HG02588 (cell line): ENCODE data around the gene FGD5.

Experiments
- ATAC-seq: cut with Tn5 transposase; IDR thresholded peaks from one replicate; pipeline ENCODE4 v1.9.1; 2021; ENCODE audit warnings: mild to moderate bottlenecking, moderate library complexity; ENCODE audit not compliant: unreplicated experiment

Gene FGD5

GRCh38 chr3:14823910-14824629, 5.3 kb downstream of the FGD5 start:
- no peak for ATAC-seq

DNA sequence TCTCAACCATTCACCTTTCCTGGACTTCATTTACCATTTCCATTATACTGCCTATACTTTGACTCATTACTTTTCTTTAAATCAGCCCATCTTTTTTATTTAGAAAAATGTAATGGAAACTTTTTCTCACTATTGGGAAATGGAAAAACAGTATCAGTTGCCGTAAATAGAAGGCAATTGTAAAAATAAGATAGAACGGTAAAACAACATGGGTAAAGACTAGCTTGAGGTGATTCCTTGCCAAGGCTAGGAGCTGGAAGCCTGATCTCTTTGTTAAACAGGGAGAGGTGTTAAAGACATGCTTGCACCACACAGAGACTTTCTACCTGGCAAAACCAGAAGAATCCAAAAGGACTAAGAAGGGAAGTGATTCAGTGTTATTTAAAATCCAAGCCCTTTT, 5.9 kb downstream of the FGD5 start:
- no peak for ATAC-seq

DNA sequence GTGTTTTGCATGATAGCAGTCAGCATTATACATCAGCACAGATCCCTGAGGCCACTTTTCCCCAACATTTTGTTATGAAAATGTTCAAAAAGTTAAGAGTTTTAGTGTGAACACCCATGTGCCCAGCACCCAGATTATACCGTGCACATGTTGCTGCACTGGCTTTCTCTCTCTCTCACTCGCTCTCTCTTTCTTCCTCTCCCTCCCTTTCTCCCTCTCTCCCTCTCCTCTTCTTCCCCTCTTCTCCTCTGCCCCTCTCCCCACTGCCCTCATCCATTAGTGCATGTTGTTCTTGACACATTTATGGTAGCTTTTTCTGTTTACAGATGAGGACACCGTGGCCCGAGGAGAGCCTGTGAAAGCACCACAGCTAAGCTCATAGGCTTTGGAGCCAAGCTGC, 7.3 kb downstream of the FGD5 start:
- ATAC-seq: no peak

DNA sequence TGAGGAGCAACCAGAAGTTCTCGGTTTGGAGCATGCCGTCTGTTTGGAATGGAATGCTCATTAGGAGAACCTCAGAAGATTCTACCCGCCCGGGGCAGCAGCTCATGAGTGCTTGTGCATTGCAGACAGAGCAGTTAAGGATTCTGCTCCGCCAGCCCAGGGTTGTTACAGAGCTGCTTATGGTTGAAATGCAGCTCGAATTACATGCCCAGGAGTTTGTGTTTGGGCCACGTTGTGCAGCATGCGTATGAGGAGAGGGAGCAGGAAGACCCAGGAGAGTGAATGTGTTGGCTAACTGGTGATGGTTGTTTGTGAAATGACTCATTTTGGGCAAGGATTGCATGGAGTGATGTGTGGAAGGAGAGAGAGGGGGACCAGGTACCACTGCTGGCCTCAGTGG, 9.0 kb downstream of the FGD5 start:
- ATAC-seq: no peak

DNA sequence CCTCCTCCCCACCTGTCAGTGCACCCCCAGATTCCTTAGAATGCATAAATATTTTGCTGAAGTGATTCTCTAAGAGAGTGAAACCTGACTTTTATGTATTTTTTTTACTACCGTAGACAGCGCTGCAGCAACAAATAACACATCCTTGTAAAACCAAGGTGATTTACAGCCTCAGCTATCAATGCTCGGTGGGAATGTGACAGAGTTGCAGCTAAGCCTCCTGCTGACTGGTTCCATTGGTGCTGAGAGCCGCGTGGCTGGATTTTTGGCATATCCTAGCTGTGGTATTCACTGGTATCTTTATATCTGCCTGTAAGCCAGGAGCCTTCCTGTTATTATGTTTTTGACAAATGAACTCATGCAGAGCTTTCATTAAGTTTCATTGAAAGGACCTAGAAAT, 11.0 kb downstream of the FGD5 start:
- no peak for ATAC-seq

GRCh38 chr3:14831916-14832450, 13.2 kb downstream of the FGD5 start:
- ATAC-seq: no peak

- ATAC-seq: no peak
These were observed 14.4 kb downstream of the FGD5 start for GRCh38 chr3:14832975-14833722.

DNA sequence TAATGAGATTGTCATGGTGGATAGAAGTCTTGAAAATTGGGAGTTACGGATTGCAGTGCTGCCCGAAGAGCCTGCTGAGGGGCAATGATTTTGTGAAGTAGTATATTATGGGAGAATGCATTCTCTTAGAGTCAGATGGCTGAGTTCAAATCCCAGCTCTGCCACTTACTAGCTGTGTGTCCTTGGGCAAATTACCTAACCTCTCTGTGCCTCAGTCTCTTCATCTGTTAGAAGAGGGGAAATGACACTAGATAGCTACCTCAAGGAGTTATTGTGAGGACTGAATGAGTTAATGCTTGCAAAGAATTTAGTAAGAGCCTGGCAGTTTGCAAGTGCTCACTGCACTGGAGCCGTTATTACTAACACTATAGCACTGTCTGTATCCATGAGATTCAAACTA, 15.4 kb downstream of the FGD5 start:
- no peak for ATAC-seq

- ATAC-seq: no peak
These were observed 16.2 kb downstream of the FGD5 start for GRCh38 chr3:14834807-14835466.

GRCh38 chr3:14836049-14836468, 17.3 kb downstream of the FGD5 start:
- no peak for ATAC-seq

GRCh38 chr3:14837186-14837877, 18.6 kb downstream of the FGD5 start:
- ATAC-seq: no peak

DNA sequence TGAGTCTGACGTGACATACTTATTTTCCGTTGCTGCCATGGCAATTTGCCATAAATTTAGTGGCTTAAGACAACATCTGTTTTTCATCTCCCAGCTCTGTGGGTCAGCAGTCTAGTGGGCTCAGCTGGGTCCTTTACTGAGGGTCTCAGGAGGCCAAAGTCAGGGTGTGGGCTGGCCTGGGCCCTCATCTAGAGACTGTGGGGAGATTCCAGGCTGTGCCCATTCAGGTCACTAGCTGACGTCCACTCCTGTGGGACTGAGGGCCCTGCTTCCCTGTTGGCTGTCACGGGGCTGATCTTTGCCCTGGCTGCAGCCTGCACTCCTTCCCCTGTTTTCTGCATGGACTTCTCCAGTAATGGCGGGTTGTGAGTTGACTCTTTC, 19.1 kb downstream of the FGD5 start:
- ATAC-seq: no peak

GRCh38 chr3:14839236-14839635, 20.5 kb downstream of the FGD5 start:
- peak; percentile 65 for ATAC-seq

- no peak for ATAC-seq
These were observed 23.1 kb downstream of the FGD5 start for GRCh38 chr3:14841836-14842235.

- ATAC-seq: no peak
These were observed 23.5 kb downstream of the FGD5 start for GRCh38 chr3:14842277-14842676.

DNA sequence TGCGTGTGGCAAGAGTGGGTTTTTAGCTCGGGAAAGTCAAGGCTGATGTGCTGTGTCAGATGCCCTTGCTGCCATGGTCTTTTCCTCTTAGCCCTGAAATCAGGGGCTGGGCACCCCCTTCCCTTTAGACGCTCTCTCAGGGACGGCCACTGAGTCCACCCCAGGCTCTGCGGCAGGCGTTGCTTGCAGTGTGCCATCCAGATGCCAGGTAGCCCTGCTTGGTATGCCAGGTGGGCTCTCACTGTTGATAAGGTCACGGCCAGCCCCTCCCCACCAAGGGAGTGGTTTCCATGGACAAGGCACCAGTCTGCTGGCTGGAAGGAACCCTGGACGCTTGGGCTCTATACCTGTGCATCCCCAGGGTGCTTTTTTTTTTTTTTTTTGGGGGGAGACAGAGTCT, 24.6 kb downstream of the FGD5 start:
- ATAC-seq: no peak

DNA sequence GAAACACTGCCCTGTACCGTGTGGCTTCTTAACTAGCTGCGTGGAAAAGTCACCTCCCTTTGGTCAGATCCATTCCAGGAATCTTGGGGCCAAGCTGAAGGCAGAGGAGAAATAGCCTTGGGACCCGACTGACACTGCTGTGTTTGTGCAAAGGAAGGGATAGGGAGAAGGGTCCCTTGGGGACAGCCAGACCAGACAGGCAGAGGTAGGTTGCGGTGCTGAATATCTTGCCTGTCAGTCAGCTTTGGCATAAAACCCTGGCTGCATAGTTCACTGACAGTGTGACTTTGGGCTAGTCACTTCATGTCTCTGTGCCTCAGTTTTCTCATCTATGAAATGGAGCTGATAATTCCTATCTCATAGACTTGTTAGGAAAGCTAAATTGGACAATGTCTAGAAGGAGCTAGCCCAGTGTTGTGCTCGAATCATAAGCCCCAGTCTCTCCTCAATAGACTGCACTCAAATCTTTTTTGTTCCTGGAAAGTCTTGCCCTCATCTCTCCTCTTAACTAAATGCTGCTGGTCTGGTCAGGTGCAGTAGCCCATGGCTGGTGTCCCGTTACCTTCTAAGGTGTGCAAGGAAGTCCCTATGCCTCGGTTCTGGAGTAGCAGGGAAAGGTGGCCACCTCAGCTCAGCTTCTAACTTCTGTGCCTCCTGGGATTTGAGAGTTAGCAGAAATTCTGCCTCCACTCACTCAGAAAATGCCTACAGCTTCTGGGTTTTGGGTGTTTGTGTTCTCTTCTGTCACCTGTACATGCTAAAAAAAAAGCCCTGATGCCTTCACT, 25.8 kb downstream of the FGD5 start:
- no peak for ATAC-seq

DNA sequence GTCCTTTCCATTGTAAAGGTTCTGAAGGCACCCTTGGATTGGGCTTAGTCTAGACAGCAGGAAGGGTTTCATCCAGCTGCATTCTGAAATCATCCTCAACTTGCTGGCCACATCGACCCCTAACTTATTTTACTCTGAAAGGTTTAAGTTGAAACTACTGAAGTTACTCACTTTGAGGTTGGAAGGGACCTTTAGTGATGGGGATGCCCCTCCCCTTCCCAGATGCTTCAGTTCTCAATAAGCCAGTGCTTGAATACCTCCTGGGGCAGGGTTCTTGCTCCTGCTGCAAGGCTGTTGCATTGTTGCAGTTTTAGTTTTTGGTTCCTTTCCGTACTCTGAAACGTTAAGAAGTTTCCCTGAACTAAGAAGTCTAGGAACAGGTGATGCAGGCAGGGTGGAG, 26.4 kb downstream of the FGD5 start:
- no peak for ATAC-seq

DNA sequence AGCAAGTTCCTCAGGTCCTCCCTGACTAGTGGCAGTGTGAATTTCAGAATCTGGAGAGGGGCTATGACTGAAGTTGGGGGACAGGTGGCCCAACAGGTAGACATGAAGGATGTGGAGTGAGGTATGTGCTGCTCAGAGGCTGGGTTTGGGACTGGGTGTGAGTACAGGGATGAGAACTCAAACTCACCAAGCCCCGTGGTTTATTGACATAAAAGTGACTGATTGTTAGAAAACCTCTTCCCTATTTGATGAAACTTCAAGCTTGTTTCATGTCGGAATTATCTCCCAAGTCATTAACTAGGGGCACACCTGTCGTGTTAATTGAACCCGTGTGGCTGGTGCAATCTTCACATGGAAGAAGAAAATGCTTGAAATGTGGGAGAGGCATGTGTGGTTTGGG, 27.1 kb downstream of the FGD5 start:
- ATAC-seq: no peak

- no peak for ATAC-seq
These were observed 27.6 kb downstream of the FGD5 start for GRCh38 chr3:14846226-14846880.
